Measurements from ENCODE around the gene ATG7.

GRCh38 chr3:11545186-11545851, 273.1 kb downstream of the ATG7 start:
- TF ChIP-seq, protein P1, sequence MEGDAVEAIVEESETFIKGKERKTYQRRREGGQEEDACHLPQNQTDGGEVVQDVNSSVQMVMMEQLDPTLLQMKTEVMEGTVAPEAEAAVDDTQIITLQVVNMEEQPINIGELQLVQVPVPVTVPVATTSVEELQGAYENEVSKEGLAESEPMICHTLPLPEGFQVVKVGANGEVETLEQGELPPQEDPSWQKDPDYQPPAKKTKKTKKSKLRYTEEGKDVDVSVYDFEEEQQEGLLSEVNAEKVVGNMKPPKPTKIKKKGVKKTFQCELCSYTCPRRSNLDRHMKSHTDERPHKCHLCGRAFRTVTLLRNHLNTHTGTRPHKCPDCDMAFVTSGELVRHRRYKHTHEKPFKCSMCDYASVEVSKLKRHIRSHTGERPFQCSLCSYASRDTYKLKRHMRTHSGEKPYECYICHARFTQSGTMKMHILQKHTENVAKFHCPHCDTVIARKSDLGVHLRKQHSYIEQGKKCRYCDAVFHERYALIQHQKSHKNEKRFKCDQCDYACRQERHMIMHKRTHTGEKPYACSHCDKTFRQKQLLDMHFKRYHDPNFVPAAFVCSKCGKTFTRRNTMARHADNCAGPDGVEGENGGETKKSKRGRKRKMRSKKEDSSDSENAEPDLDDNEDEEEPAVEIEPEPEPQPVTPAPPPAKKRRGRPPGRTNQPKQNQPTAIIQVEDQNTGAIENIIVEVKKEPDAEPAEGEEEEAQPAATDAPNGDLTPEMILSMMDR (IDR thresholded peaks at IDR 0.05) = no peak
- no peak for TF ChIP-seq POLR2A (IDR thresholded peaks at IDR 0.05)
